Gastrocnemius medialis (tissue), 4 donors: ENCODE data around the gene BBX. TPM values are rescaled to one million over a fixed set of nuclear protein-coding genes. Genes with fewer than 3 reads are reported as not detected.
A peak's percentile ranks its signal among the peaks of the same experiment; 100 is the strongest.

Source experiments
- ATAC-seq, 2 donors: fragments of 150-250 bp; one replicate each; pipeline ENCODE4 v1.9.1; 2016
- DNase-seq, 2 donors: peaks; one replicate each; pipeline ENCODE4 v3.0.0-alpha.2; 2019
- H3K27ac ChIP-seq, 4 donors: fragments of 200-600 bp; sonication (generic); 1 replicate in 1 of 4; 2 replicates in 3 of 4; pipeline ENCODE4 v1.5.1; 2016 to 2018; ENCODE audit warnings: mild to moderate bottlenecking in 2 of 4, moderate library complexity in 1 of 4
- H3K27me3 ChIP-seq, 3 donors: fragments of 200-600 bp; sonication (generic) in 2 of 3; 1 replicate in 1 of 3; 2 replicates in 2 of 3; pipeline versions ENCODE4 v1.5.1 to v1.6.0; 2016 to 2019; ENCODE audit warnings: mild to moderate bottlenecking in 1 of 3, moderate library complexity in 1 of 3
- H3K36me3 ChIP-seq, 2 donors: fragments of 200-600 bp; sonication (generic) in 1 of 2; one replicate each; pipeline ENCODE4 v1.5.1; 2017 to 2018
- H3K4me1 ChIP-seq, 2 donors: fragments of 200-600 bp; sonication (generic) in 1 of 2; one replicate each; pipeline ENCODE4 v1.5.1; 2016 to 2017; ENCODE audit warnings: mild to moderate bottlenecking in 2 of 2
- H3K4me3 ChIP-seq, 4 donors: fragments of 200-600 bp; sonication (generic) in 3 of 4; 1 replicate in 1 of 4; 2 replicates in 3 of 4; pipeline ENCODE4 v1.5.1; 2016 to 2019; ENCODE audit warnings: mild to moderate bottlenecking in 2 of 4
- H3K9me3 ChIP-seq, 3 donors: fragments of 200-600 bp; sonication (generic) in 2 of 3; 1 replicate in 1 of 3; 2 replicates in 2 of 3; pipeline ENCODE4 v1.5.1; 2016 to 2019
- POLR2A ChIP-seq, 2 donors: fragments of 450-650 bp; IDR thresholded peaks; one replicate each; pipeline ENCODE4 v1.6.1; 2017; ENCODE audit warnings: antibody characterized with exemption in 2 of 2, mild to moderate bottlenecking in 2 of 2, moderate library complexity in 2 of 2
- in situ Hi-C, 4 donors: fragments of 200-750 bp; cut with MboI; loops; one replicate each; pipeline versions ENCODE4 v1.15.0 to v1.8.0; 2017; ENCODE audit warnings: low sequenced_read_pairs in 4 of 4
- intact Hi-C: fragments of 100-400 bp; cut with DNase I; formaldehyde crosslinking; loops from one replicate; pipeline ENCODE4 v1.15.1; 2023; ENCODE audit warnings: low total_unique reads
- total RNA-seq, 4 donors: library from RNA; depleted of rRNA; stranded (reverse); fragments of >200 nt; gene quantifications; one replicate each; pipeline versions ENCODE4 v1.1.0 to v1.2.3, GENCODE V29; 2016
- TF ChIP-seq, protein P1 (sequence below), 5 experiments: fragments of 450-650 bp in 3 of 5; fragments of 200-600 bp in 2 of 5; sonication (generic) in 2 of 5; IDR thresholded peaks in 4 of 5; conservative IDR thresholded peaks in 1 of 5; 1 replicate in 4 of 5; 2 replicates in 1 of 5; pipeline ENCODE4 v1.5.1; 2016 to 2019; ENCODE audit warnings: antibody characterized with exemption in 5 of 5, mild to moderate bottlenecking in 3 of 5, moderate library complexity in 3 of 5

The BBX gene
- total RNA-seq, 4 donors from 2014 or later, result 15.2 to 48.3 (median 20.1) TPM

DNA sequence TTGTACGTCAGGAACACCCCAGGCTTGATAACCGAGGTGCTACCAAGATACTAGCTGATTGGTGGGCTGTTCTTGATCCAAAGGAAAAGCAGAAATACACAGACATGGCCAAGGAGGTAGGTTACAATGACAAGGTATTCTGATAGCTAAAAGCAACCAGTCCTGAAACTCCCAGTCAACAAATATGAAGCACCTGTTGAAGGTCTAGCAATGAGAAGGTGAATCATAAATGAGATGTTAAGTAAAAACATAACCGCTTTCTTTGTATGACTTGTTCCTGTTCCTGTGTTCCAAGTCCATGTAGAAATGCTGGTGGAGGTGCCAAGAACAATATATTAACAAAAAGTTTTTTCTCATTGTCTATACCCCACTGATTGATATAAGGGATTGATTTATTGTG lies 194.0 kb downstream of the BBX start:
- no peak overlapping the region for H3K4me3 ChIP-seq
- ATAC-seq (no peak), DNase-seq (no peak)
- no peak overlapping the region for H3K27ac ChIP-seq
- in situ Hi-C loops, result no loop called here
- H3K27me3 ChIP-seq, result no peaks in the 10 kb centered on the region
- no peaks in the 10 kb centered on the region for H3K36me3 ChIP-seq
- H3K9me3 ChIP-seq, result no peaks in the 10 kb centered on the region
- intact Hi-C loops, result no loop called here
- no peaks in the 10 kb centered on the region for H3K4me1 ChIP-seq
- TF ChIP-seq, protein P1, sequence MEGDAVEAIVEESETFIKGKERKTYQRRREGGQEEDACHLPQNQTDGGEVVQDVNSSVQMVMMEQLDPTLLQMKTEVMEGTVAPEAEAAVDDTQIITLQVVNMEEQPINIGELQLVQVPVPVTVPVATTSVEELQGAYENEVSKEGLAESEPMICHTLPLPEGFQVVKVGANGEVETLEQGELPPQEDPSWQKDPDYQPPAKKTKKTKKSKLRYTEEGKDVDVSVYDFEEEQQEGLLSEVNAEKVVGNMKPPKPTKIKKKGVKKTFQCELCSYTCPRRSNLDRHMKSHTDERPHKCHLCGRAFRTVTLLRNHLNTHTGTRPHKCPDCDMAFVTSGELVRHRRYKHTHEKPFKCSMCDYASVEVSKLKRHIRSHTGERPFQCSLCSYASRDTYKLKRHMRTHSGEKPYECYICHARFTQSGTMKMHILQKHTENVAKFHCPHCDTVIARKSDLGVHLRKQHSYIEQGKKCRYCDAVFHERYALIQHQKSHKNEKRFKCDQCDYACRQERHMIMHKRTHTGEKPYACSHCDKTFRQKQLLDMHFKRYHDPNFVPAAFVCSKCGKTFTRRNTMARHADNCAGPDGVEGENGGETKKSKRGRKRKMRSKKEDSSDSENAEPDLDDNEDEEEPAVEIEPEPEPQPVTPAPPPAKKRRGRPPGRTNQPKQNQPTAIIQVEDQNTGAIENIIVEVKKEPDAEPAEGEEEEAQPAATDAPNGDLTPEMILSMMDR (IDR thresholded peaks at IDR 0.05 in 4 of 5, conservative IDR thresholded peaks at IDR 0.05 in 1 of 5), result no peak
- no peak for TF ChIP-seq POLR2A (IDR thresholded peaks at IDR 0.05)

DNA sequence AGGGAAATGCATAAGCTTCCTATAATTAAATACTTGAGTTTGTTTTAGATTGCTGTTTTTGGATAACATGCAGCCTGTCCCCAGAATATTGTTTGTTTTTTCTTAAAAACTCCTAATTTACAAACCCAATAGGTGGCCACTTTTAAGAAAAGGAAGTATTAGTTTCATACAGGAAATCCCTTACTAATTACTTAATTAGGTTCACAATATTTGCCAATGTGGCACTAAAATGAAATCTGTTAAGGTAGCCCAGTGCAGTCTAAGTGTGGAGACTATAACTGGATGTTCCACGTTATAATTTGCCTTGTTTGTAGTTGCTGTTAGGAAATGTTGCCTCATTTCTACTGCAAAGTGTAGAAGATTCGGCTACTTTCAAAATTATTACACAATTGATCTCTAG lies 195.8 kb downstream of the BBX start:
- no peak overlapping the region for H3K4me3 ChIP-seq
- DNase-seq, result no peak
- no peaks in the 10 kb centered on the region for H3K9me3 ChIP-seq
- no peaks in the 10 kb centered on the region for H3K36me3 ChIP-seq
- H3K27ac ChIP-seq, result no peak overlapping the region
- no peaks in the 10 kb centered on the region for H3K27me3 ChIP-seq
- in situ Hi-C loops (no loop called here), intact Hi-C loops (no loop called here)
- TF ChIP-seq, protein P1 (IDR thresholded peaks at IDR 0.05 in 4 of 5, conservative IDR thresholded peaks at IDR 0.05 in 1 of 5), result no peak
- no peak for TF ChIP-seq POLR2A (IDR thresholded peaks at IDR 0.05)
- ATAC-seq, result no peak
- H3K4me1 ChIP-seq, result no peaks in the 10 kb centered on the region

DNA sequence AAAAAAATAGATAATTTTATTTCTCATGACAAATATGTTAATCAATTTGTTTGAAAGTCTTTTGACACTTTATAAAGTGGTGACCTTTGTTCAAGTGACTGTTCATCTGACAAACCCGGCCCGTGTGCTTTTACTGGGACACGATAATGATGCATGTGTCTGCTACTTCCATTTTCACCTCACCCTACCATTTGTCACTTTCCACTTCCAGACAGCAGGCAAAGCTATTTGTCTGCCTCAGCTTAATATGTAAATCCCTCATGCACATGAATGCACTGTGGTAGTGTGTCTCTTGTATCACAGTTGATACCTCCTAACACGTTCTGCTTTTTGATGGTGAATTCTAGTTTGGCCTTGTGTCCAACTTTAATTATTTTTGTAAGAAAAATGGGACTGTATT lies 204.3 kb downstream of the BBX start:
- in situ Hi-C loops, result loop anchor here in 1 of 4 donors (25.0 kb wide), 1 partner anchor 490 kb away; no protein-coding TSS in a partner anchor

DNA sequence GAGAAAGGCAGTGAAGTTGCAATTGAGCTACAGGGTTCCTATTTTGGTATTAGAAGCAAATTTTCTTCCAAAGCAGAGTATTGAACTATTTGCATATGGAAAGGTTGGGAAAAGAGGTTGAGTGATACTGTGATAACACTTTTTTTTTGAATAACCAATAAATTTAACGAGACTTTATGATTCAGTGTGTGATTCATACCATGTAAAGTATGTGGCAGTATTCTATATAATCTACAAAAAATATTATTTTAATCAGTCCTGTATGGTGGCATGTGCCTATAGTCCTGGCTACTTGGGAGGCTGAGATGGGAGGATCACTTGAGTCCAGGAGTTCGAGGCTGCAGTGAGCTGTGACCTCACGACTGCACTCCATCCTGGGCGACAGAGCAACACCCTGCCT lies 206.9 kb downstream of the BBX start:
- DNase-seq (no peak), ATAC-seq (no peak)
- H3K9me3 ChIP-seq, result no peaks in the 10 kb centered on the region
- TF ChIP-seq, protein P1 (IDR thresholded peaks at IDR 0.05 in 4 of 5, conservative IDR thresholded peaks at IDR 0.05 in 1 of 5), result no peak
- no peak overlapping the region for H3K4me3 ChIP-seq
- in situ Hi-C loops, result loop anchor here in 2 of 4 donors (10.0 to 25.0 kb wide), 4 partner anchors 55 to 495 kb away; no protein-coding TSS in a partner anchor
- no peaks in the 10 kb centered on the region for H3K36me3 ChIP-seq
- no peaks in the 10 kb centered on the region for H3K27me3 ChIP-seq
- intact Hi-C loops, result no loop called here
- H3K27ac ChIP-seq, result no peak overlapping the region
- H3K4me1 ChIP-seq, result peaks cover 15 to 32% of the 10 kb centered on the region in 2 donors

More for the DNA sequence above, 204.3 kb downstream of the BBX start:
- Histone ChIP-seq H3K9me3 (no peaks in the 10 kb centered on the region), H3K27me3 (no peaks in the 10 kb centered on the region), H3K27ac (no peak overlapping the region), H3K4me3 (no peak overlapping the region), H3K4me1 (peaks cover 4 to 14% of the 10 kb centered on the region in 2 donors), H3K36me3 (no peaks in the 10 kb centered on the region)
- ATAC-seq (no peak), DNase-seq (no peak)
- TF ChIP-seq, protein P1 (IDR thresholded peaks at IDR 0.05 in 4 of 5, conservative IDR thresholded peaks at IDR 0.05 in 1 of 5), result no peak
- TF ChIP-seq POLR2A (IDR thresholded peaks at IDR 0.05), result no peak
- intact Hi-C loops, result no loop called here

DNA sequence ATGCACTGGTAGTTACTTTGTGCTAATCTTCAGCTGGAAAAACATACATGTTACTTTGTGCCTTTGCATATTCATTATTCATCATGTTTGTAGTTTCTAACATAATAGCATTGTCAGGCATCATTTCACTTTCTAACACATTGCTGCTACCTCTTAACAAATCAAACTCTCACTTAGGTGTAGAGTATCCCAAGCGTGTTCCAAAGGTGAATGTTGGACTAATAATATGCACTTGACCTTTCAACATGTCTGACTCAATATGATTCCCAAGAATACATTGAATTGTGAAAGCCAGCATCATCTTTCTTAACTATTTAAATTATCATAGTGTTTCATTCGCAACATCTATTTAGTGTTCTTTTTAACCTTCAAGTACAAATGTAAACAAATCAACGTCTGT lies 211.6 kb downstream of the BBX start:
- TF ChIP-seq, protein P1 (IDR thresholded peaks at IDR 0.05 in 4 of 5, conservative IDR thresholded peaks at IDR 0.05 in 1 of 5), result no peak
- no peak for TF ChIP-seq POLR2A (IDR thresholded peaks at IDR 0.05)
- H3K27ac ChIP-seq, result no peak overlapping the region
- H3K36me3 ChIP-seq, result no peaks in the 10 kb centered on the region
- H3K9me3 ChIP-seq, result no peaks in the 10 kb centered on the region
- ATAC-seq (peak; percentile 73 to 99), DNase-seq (no peak)
- in situ Hi-C loops, result loop anchor here in 2 of 4 donors (10.0 to 25.0 kb wide), 4 partner anchors 60 to 500 kb away; no protein-coding TSS in a partner anchor
- H3K27me3 ChIP-seq, result no peaks in the 10 kb centered on the region
- intact Hi-C loops, result no loop called here
- H3K4me3 ChIP-seq, result no peak overlapping the region
- peaks cover 15 to 38% of the 10 kb centered on the region in 2 donors for H3K4me1 ChIP-seq
